Left ventricle myocardium inferior (tissue), 1 donor: ENCODE data around the gene MCAT. TPM values are rescaled to one million over a fixed set of nuclear protein-coding genes. Genes with fewer than 3 reads are reported as not detected.

Experiments
- DNase-seq: peaks from one replicate; pipeline ENCODE4 v3.0.0-alpha.2; 2020
- H3K27ac ChIP-seq: fragments of 200-600 bp; replicated peaks from 2 replicates; pipeline ENCODE4 v1.8.0; 2021
- H3K27me3 ChIP-seq: fragments of 200-600 bp; 2 replicates; pipeline ENCODE4 v1.8.0; 2021; ENCODE audit warnings: low read depth
- H3K36me3 ChIP-seq: fragments of 200-600 bp; 2 replicates; pipeline ENCODE4 v1.8.0; 2021
- H3K4me1 ChIP-seq: fragments of 200-600 bp; 2 replicates; pipeline ENCODE4 v1.8.0; 2021
- H3K4me3 ChIP-seq: fragments of 200-600 bp; 2 replicates; pipeline ENCODE4 v1.8.0; 2021; ENCODE audit warnings: mild to moderate bottlenecking, moderate library complexity
- H3K9me3 ChIP-seq: fragments of 200-600 bp; replicated peaks from 2 replicates; pipeline ENCODE4 v1.8.0; 2021
- intact Hi-C: fragments of 100-400 bp; cut with micrococcal nuclease; formaldehyde crosslinking; loops from one replicate; pipeline ENCODE4 v1.11.0; 2022
- total RNA-seq: library from RNA; stranded (reverse); fragmentation: NEBNext Ultra II Directional; extraction: Animal tissue kit (Norgen Biotek cat#: 25700); gene quantifications from one replicate; pipeline ENCODE4 v1.2.1, GENCODE V29; 2021
- TF ChIP-seq, protein P1 (sequence below): fragments of 200-600 bp; IDR thresholded peaks from 2 replicates; pipeline ENCODE4 v1.8.0; 2021; ENCODE audit warnings: antibody characterized with exemption, mild to moderate bottlenecking, borderline replicate concordance
- donor health status: DM: no; HTN: yes; CAD: no; lungs with severe emphysema.

MCAT gene
- total RNA-seq, 1 donor from 2014 or later = 16.4 TPM

DNA sequence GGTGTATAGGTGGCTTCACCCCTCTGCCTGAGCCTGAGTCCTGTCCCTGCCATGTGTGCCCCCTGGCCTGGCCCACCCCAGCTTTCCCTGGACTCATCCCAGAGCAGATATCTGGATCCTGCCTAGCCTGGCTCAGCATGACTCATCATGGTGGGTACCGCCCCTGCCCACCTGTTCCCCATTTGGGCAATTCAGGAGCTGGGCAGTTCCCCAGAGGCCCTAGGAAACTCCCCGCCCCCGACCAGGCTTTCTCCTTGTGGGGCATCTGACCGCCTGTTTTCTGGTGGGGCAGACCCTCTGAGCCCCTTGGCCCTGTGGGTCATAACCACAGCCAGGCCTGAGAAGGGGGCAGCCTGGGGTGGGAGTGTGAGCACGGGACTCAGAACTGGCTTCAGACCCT lies 12.6 kb upstream of the MCAT start:
- no peak for DNase-seq
- Histone ChIP-seq H3K9me3 (no peaks in the 10 kb centered on the region), H3K4me3 (no peak overlapping the region), H3K4me1 (peaks cover 58% of the 10 kb centered on the region), H3K36me3 (no peaks in the 10 kb centered on the region), H3K27ac (no peak overlapping the region), H3K27me3 (no peaks in the 10 kb centered on the region)
- TF ChIP-seq, protein P1, sequence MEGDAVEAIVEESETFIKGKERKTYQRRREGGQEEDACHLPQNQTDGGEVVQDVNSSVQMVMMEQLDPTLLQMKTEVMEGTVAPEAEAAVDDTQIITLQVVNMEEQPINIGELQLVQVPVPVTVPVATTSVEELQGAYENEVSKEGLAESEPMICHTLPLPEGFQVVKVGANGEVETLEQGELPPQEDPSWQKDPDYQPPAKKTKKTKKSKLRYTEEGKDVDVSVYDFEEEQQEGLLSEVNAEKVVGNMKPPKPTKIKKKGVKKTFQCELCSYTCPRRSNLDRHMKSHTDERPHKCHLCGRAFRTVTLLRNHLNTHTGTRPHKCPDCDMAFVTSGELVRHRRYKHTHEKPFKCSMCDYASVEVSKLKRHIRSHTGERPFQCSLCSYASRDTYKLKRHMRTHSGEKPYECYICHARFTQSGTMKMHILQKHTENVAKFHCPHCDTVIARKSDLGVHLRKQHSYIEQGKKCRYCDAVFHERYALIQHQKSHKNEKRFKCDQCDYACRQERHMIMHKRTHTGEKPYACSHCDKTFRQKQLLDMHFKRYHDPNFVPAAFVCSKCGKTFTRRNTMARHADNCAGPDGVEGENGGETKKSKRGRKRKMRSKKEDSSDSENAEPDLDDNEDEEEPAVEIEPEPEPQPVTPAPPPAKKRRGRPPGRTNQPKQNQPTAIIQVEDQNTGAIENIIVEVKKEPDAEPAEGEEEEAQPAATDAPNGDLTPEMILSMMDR = no peak
- intact Hi-C loops = no loop called here

DNA sequence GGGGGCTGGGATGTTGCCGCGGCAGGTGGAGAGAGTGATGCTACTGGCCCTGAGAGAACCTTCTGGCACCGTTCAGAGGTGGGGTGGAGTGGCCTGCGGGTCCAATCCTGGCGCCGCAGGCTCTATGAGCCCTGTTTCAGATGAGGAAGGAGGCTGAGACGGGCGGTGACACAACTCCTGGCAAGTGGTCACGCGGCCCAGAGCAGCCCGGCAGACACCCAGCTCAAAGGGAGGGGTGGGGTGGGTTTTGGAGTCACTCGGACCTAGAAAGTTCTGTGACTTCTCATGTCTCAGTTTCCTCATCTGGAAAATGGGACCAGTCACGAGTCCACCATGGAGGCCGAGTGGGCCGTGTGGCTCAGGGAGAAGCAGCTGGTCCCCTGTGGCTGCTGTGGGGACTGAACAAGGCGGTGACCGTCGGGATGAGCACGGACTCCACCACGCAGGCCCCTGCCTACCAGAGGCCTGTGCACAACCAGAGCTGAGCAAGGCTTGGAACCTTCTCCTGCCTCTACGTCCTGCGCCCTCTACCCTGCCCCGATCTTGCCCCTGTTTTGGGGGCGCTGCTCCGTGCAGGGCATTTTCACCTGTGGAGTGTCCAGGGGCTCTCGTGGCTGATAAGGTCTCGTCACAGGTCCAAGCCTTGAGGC lies 11.8 kb upstream of the MCAT start:
- DNase-seq = no peak
- H3K4me1 ChIP-seq = peaks cover 54% of the 10 kb centered on the region

DNA sequence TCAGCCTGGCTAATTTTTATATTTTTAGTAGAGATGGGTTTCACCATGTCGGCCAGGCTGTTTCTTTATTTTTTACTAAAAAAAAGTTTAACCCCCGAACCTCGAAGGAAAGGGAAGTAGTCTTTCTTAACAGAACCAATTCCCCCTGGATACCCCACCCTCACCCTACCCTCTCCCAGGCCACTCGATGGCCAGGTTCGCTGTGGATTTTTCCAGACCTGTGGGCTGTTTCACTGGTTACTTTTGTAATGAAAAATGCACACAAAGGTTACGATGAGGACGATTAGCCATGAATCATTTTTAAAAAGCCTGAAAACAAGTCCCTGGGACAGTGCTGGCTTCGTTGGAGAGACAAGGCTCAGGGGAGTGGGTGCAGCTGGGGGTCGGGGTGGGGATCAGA lies 10.7 kb upstream of the MCAT start:
- Histone ChIP-seq H3K36me3 (no peaks in the 10 kb centered on the region), H3K4me1 (peaks cover 43% of the 10 kb centered on the region), H3K27ac (no peak overlapping the region), H3K4me3 (no peak overlapping the region), H3K27me3 (no peaks in the 10 kb centered on the region), H3K9me3 (no peaks in the 10 kb centered on the region)
- no peak for DNase-seq
- intact Hi-C loops = no loop called here
- TF ChIP-seq, protein P1 = no peak

More for the DNA sequence above, 11.8 kb upstream of the MCAT start:
- intact Hi-C loops = no loop called here
- H3K27me3 ChIP-seq = no peaks in the 10 kb centered on the region
- no peaks in the 10 kb centered on the region for H3K9me3 ChIP-seq
- no peak overlapping the region for H3K4me3 ChIP-seq
- TF ChIP-seq, protein P1 = no peak
- no peaks in the 10 kb centered on the region for H3K36me3 ChIP-seq
- no peak overlapping the region for H3K27ac ChIP-seq

DNA sequence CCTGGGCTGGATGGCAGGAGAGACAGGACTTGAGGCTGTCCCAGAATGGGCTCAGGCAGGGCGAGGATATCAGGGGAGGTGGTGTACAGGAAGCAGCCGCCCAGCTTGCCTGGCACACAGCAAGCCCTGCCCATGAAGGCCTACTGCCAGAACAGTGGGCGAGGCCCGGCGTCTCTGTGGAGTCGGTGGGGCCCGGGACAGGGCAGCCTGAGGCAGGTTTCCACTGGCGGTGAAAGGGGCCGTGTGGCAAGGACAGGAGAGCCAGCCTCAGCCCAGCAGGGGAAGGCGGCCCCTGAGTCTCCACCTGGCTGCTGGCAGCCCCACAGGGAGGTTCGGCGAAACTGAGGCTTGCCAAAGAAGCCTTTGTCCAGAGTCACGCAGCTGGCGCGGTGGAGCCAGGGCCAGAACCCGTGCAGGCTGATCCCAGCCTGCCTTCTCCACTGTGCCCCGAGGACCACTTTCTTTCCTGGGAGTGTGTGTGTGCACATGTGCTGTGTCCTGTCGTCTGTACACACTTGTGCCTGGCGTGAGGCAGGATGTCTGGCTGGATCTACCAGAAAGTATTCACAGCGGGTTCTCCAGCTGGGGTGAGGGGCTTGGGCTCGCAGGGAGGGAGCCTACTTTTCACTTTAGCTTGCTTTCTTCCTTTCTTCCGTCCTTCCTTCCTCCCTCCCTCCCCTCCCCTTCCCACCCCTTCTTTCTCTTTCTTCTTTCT lies 9.3 kb upstream of the MCAT start:
- Histone ChIP-seq H3K36me3 (no peaks in the 10 kb centered on the region), H3K4me1 (peaks cover 31% of the 10 kb centered on the region), H3K27ac (peak overlapping the region; percentile 89), H3K27me3 (no peaks in the 10 kb centered on the region), H3K9me3 (no peaks in the 10 kb centered on the region), H3K4me3 (peak overlapping the region; percentile 84)
- intact Hi-C loops = no loop called here
- TF ChIP-seq, protein P1 = no peak
- DNase-seq = peak; percentile 79

DNA sequence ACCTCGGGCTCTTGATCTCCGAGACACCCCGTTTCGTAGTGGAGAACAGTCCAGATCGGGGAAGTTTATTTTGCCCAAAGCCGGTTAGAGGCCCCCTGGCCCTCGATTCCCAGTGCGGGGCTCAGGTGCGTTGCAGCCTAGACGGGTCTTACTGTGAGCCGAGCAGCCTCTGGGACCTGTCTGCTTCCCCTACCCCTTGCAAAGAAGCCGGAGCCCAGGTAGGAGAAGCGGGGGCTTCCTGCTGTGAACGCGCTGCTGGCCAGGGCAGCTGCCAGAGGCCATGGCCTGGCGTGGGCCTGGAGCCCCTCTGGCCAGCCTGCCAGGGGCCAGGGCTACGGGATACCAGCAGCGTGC lies 8.8 kb upstream of the MCAT start:
- H3K36me3 ChIP-seq = no peaks in the 10 kb centered on the region
- TF ChIP-seq, protein P1 = no peak
- intact Hi-C loops = no loop called here
- H3K27ac ChIP-seq = peak overlapping the region; percentile 89
- H3K9me3 ChIP-seq = no peaks in the 10 kb centered on the region
- no peaks in the 10 kb centered on the region for H3K27me3 ChIP-seq
- no peak for DNase-seq
- H3K4me3 ChIP-seq = peak overlapping the region; percentile 84
- H3K4me1 ChIP-seq = peaks cover 31% of the 10 kb centered on the region
